Measurements from ENCODE around the gene PTPN14.

Gene PTPN14

GRCh38 chr1:214369364-214369763 is 182.0 kb downstream of the PTPN14 start:
- DNase-seq (ENCODE audit: low read depth in 2 of 2), result no peak

- no peak for DNase-seq (ENCODE audit: low read depth in 2 of 2)
These were observed 183.6 kb downstream of the PTPN14 start for GRCh38 chr1:214367841-214368240.

- DNase-seq (ENCODE audit: low read depth in 2 of 2), result no peak
These were observed 186.6 kb downstream of the PTPN14 start for GRCh38 chr1:214364786-214365295.

GRCh38 chr1:214364386-214364785 is 187.0 kb downstream of the PTPN14 start:
- no peak for DNase-seq (ENCODE audit: low read depth in 2 of 2)

GRCh38 chr1:214363386-214363785 is 188.0 kb downstream of the PTPN14 start:
- DNase-seq (ENCODE audit: low read depth in 2 of 2), result no peak

GRCh38 chr1:214362188-214362882 is 189.1 kb downstream of the PTPN14 start:
- DNase-seq (ENCODE audit: low read depth in 2 of 2), result no peak

GRCh38 chr1:214361636-214362035 is 189.8 kb downstream of the PTPN14 start:
- no peak for DNase-seq (ENCODE audit: low read depth in 2 of 2)

- DNase-seq (ENCODE audit: low read depth in 2 of 2), result no peak
These were observed 190.8 kb downstream of the PTPN14 start for GRCh38 chr1:214360525-214361164.

- DNase-seq (ENCODE audit: low read depth in 2 of 2), result no peak
These were observed 191.3 kb downstream of the PTPN14 start for GRCh38 chr1:214360116-214360515.

GRCh38 chr1:214354440-214355148 is 196.8 kb downstream of the PTPN14 start:
- DNase-seq (ENCODE audit: low read depth in 2 of 2), result no peak

- no peak for DNase-seq (ENCODE audit: low read depth in 2 of 2)
These were observed 198.6 kb downstream of the PTPN14 start for GRCh38 chr1:214352838-214353237.

GRCh38 chr1:214351551-214352277 is 199.7 kb downstream of the PTPN14 start:
- DNase-seq (ENCODE audit: low read depth in 2 of 2), result no peak

- peak in 1 of 2 experiments; percentile 23 for DNase-seq (ENCODE audit: low read depth in 2 of 2)
These were observed 201.6 kb downstream of the PTPN14 start for GRCh38 chr1:214349781-214350180.

GRCh38 chr1:214349008-214349407 is 202.4 kb downstream of the PTPN14 start:
- no peak for DNase-seq (ENCODE audit: low read depth in 2 of 2)

GRCh38 chr1:214344897-214345296 is 206.5 kb downstream of the PTPN14 start:
- DNase-seq (ENCODE audit: low read depth in 2 of 2), result no peak

- no peak for DNase-seq (ENCODE audit: low read depth in 2 of 2)
These were observed 208.9 kb downstream of the PTPN14 start for GRCh38 chr1:214342525-214342924.

GRCh38 chr1:214341932-214342331 is 209.5 kb downstream of the PTPN14 start:
- DNase-seq (ENCODE audit: low read depth in 2 of 2), result no peak

- no peak for DNase-seq (ENCODE audit: low read depth in 2 of 2)
These were observed 209.9 kb downstream of the PTPN14 start for GRCh38 chr1:214341459-214341858.

GRCh38 chr1:214338212-214338611 is 213.2 kb downstream of the PTPN14 start:
- DNase-seq (ENCODE audit: low read depth in 2 of 2), result no peak

GRCh38 chr1:214337511-214337910 is 213.9 kb downstream of the PTPN14 start:
- no peak for DNase-seq (ENCODE audit: low read depth in 2 of 2)

- DNase-seq (ENCODE audit: low read depth in 2 of 2), result no peak
These were observed 214.4 kb downstream of the PTPN14 start for GRCh38 chr1:214337015-214337414.

GRCh38 chr1:214335567-214335966 is 215.8 kb downstream of the PTPN14 start:
- DNase-seq (ENCODE audit: low read depth in 2 of 2), result no peak
